Measurements from ENCODE around the gene KLRK1. TPM values are rescaled to one million over a fixed set of nuclear protein-coding genes. Genes with fewer than 3 reads are reported as not detected.

Gene KLRK1
- total RNA-seq, 1 experiment from 2014 or later = 2.3 TPM

GRCh38 chr12:10409392-10409791 is 19.6 kb upstream of the KLRK1 start, which contains the start of gene KLRC4 (continued):
- TF ChIP-seq REST (IDR thresholded peaks at IDR 0.05; ENCODE audit: low read depth) = no peak
- TF ChIP-seq RAD21 (IDR thresholded peaks at IDR 0.05; ENCODE audit: low read depth) = peak; percentile 21; the same call in 1 of the 2 replicates
- TF ChIP-seq CBX3 (IDR thresholded peaks at IDR 0.05; ENCODE audit: low read depth) = peak; percentile 87; the same call in 1 of the 2 replicates
- TF ChIP-seq SIN3A (IDR thresholded peaks at IDR 0.05; ENCODE audit: low read depth) = no peak
- TF ChIP-seq JUND (IDR thresholded peaks at IDR 0.05) = peak; percentile 57

GRCh38 chr12:10408842-10409241 is 19.0 kb upstream of the KLRK1 start:
- CTCF ChIA-PET = no interaction called here

More at GRCh38 chr12:10408842-10409241, 19.0 kb upstream of the KLRK1 start:
- Histone ChIP-seq H3K27me3 (ENCODE audit: insufficient read depth, low read length) (no peaks in the 10 kb centered on the region), H2AFZ (ENCODE audit: low read depth, low read length, poor library complexity, severe bottlenecking) (peak overlapping the region; percentile 69), H3K9ac (ENCODE audit: low read length) (no peak overlapping the region), H3K9me3 (ENCODE audit: control insufficient read depth in 1 of 2, insufficient read depth in 1 of 2, low read depth in 1 of 2, low read length in 2 of 2) (no peaks in the 10 kb centered on the region), H3K4me2 (ENCODE audit: low read length) (peak overlapping the region; percentile 30; the same call in 1 of the 2 replicates), H3K4me1 (ENCODE audit: control insufficient read depth in 1 of 2, insufficient read depth in 2 of 2, low read length in 2 of 2) (peaks cover 14% of the 10 kb centered on the region in 2 experiments), H4K20me1 (ENCODE audit: insufficient read depth) (no peaks in the 10 kb centered on the region), H3K27ac (ENCODE audit: low read depth, low read length) (peak overlapping the region; percentile 63), H3K4me3 (replicated peaks in 1 of 2; ENCODE audit: low read depth in 1 of 2, low read length in 2 of 2) (no peak overlapping the region), H3K79me2 (ENCODE audit: insufficient read depth, low read length) (no peaks in the 10 kb centered on the region), H3K36me3 (ENCODE audit: control insufficient read depth in 1 of 2, insufficient read depth in 2 of 2, low read length in 2 of 2) (no peaks in the 10 kb centered on the region), H3K9me2 (ENCODE audit: insufficient read depth) (no peaks in the 10 kb centered on the region)
- intact Hi-C loops (cut with micrococcal nuclease) = loop anchor here (10.0 kb wide), 1 partner anchor 46 kb away; the partner anchor contains the start of gene KLRC1
- RAD21 ChIA-PET (ENCODE audit: low non-redundant PET in 1 of 2, low total read pairs in 2 of 2, uncharacterized antibody in 2 of 2, unreplicated experiment in 2 of 2) = no interaction called here
- ATAC-seq (no peak), DNase-seq (ENCODE audit: low read depth, low spot score) (no peak)
- TSS peak; percentile 35 for BruUV-seq (replicated peaks)
- TF ChIP-seq MAX (IDR thresholded peaks at IDR 0.05) (no peak), EZH2 (IDR thresholded peaks at IDR 0.05) (no peak), EZH2phosphoT487 (IDR thresholded peaks at IDR 0.05; ENCODE audit: borderline replicate concordance) (no peak), JUND (IDR thresholded peaks at IDR 0.05) (no peak), CEBPB (IDR thresholded peaks at IDR 0.05; ENCODE audit: low read depth) (no peak), ZFX (IDR thresholded peaks at IDR 0.05) (no peak), POLR2A (IDR thresholded peaks at IDR 0.05; ENCODE audit: borderline replicate concordance, extremely low read depth, insufficient read depth, insufficient read length) (no peak), SRF (IDR thresholded peaks at IDR 0.05; ENCODE audit: low read depth) (no peak), EGR1 (IDR thresholded peaks at IDR 0.05; ENCODE audit: low read depth) (no peak), SIN3A (IDR thresholded peaks at IDR 0.05; ENCODE audit: low read depth) (no peak), ZBTB33 (IDR thresholded peaks at IDR 0.05; ENCODE audit: extremely low read depth, insufficient replicate concordance, low read length) (no peak)
- POLR2A ChIA-PET = no interaction called here

Measured in HCT116 (cell line).